Endothelial cell (in vitro differentiated cells): Measurements from ENCODE around the gene P3H4. TPM values are rescaled to one million over a fixed set of nuclear protein-coding genes. Genes with fewer than 3 reads are reported as not detected.
A peak's percentile ranks its signal among the peaks of the same experiment; 100 is the strongest.

Experiments used
- DNase-seq: peaks from one replicate; pipeline ENCODE4 v3.0.0; 2021; ENCODE audit warnings: low spot score
- H3K27ac Mint-ChIP-seq: one replicate; pipeline ENCODE4 v1.8.0; 2021; ENCODE audit warnings: mixed read lengths, inconsistent platforms; ENCODE audit not compliant: unreplicated experiment
- H3K27me3 Mint-ChIP-seq: one replicate; pipeline ENCODE4 v1.8.0; 2021; ENCODE audit warnings: mild to moderate bottlenecking, moderate library complexity, mixed read lengths, inconsistent platforms; ENCODE audit not compliant: unreplicated experiment
- H3K36me3 Mint-ChIP-seq: one replicate; pipeline ENCODE4 v1.8.0; 2021; ENCODE audit warnings: mild to moderate bottlenecking, low read depth, mixed read lengths, inconsistent platforms; ENCODE audit not compliant: unreplicated experiment
- H3K4me1 Mint-ChIP-seq: one replicate; pipeline ENCODE4 v1.8.0; 2021; ENCODE audit warnings: mild to moderate bottlenecking, mixed read lengths, inconsistent platforms; ENCODE audit not compliant: unreplicated experiment
- H3K4me3 Mint-ChIP-seq: one replicate; pipeline ENCODE4 v1.8.0; 2021; ENCODE audit warnings: mild to moderate bottlenecking, mixed read lengths, inconsistent platforms; ENCODE audit not compliant: unreplicated experiment
- H3K9me3 Mint-ChIP-seq: one replicate; pipeline ENCODE4 v1.8.0; 2021; ENCODE audit warnings: mixed read lengths, inconsistent platforms; ENCODE audit not compliant: unreplicated experiment
- CTCF ChIP-seq: fragments of 200-600 bp; sonication (generic); IDR thresholded peaks from one replicate; pipeline ENCODE4 v1.5.0; 2021; ENCODE audit warnings: antibody characterized with exemption; ENCODE audit not compliant: unreplicated experiment
- total RNA-seq: library from RNA; stranded (reverse); fragmentation: NEBNext Ultra II Directional; extraction: Animal tissue kit (Norgen Biotek cat#: 25700); gene quantifications from one replicate; pipeline ENCODE4 v1.2.1, GENCODE V29; 2021; ENCODE audit not compliant: unreplicated experiment

P3H4 gene
- total RNA-seq, 1 donor from 2014 or later, result 22.6 TPM

DNA sequence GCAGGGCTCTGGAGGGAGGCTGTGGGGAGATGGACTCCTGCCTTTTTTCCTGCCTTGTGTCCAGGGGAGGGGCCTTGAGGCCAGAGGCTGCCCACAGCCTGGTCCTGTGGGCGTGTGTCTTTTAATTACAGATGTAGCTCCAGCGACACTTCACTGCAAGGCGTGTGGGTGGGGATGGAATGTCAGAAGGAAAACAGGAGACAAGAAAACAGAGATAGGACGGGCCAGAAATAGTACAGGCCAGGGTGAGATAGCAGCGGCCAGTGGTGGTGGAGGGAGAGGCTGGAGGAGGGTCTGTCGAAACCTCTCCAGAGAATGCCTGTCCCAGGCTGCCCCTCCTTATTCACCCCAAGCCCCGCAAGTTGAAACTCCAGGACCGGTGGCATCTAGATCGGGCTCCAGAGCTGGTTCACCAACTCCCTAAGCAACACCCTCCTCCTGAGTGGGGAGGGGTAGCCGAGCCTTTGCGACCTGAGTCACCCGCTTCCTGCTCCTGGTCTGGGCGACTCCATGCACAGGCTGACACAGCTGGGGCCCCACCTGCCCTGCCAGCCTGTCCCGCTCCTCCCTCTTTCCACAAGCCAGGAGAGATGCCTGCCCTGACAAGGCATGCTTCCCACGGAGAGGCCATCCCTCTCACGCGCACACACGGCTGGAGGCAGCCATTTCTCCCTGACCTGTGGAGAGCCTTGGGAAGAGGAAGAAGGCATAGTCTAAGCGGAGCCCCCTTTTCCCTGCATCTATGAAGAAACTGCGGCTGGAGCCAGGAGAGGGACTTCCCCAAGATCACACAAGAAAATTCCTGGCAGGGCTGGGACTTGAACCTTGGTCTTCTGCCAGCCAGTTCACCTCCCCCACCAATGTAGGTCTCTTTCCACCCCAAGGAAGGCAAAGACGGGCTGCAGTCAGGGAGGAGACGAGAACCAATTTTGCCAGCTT is 18.6 kb downstream of the P3H4 start:
- no peaks in the 10 kb centered on the region for H3K9me3 Mint-ChIP-seq
- H3K4me1 Mint-ChIP-seq, result peaks cover 25% of the 10 kb centered on the region
- H3K27ac Mint-ChIP-seq, result no peak overlapping the region
- H3K36me3 Mint-ChIP-seq, result no peaks in the 10 kb centered on the region
- TF ChIP-seq CTCF, result no peak
- DNase-seq, result no peak
- peaks cover 4% of the 10 kb centered on the region for H3K27me3 Mint-ChIP-seq
- no peak overlapping the region for H3K4me3 Mint-ChIP-seq

DNA sequence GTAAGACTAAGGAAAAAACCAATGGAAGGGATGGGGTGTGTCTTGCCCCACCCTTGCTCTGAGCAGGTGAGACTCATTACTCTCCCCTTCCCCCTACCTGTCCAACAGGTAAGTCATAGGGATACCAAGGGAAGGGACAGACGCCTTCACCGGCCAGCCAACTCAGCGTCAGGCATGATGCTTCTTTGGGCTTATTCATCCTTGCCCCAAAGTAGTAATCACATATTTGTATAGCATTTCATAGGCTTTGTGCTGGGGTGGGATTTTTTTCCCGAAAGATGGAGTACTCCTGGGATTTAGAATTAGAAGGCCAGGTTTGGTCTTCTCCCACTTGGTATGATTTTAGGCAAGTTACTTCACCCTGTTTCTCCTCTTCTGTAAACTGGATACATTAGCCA is 24.7 kb downstream of the P3H4 start:
- Mint-ChIP-seq H3K9me3 (no peaks in the 10 kb centered on the region), H3K4me3 (peak overlapping the region; percentile 91), H3K4me1 (peaks cover 32% of the 10 kb centered on the region), H3K36me3 (peaks cover 21% of the 10 kb centered on the region), H3K27me3 (peaks cover 9% of the 10 kb centered on the region), H3K27ac (peak overlapping the region; percentile 85)
- DNase-seq, result no peak
- no peak for TF ChIP-seq CTCF

GRCh38 chr17:41786227-41787020 is 25.3 kb downstream of the P3H4 start, which contains the start of gene JUP:
Gene JUP (minus strand): TSS chr17:41786711. CDS start chr17:41771854, 14,857 bp downstream.
- peak; percentile 95 for TF ChIP-seq CTCF
- H3K27ac Mint-ChIP-seq, result peak within 1 kb of the TSS; percentile 85
- peaks cover 33% of the 10 kb centered on the region for H3K4me1 Mint-ChIP-seq
- peaks cover 14% of the 10 kb centered on the region for H3K27me3 Mint-ChIP-seq
- no peaks in the 10 kb centered on the region for H3K9me3 Mint-ChIP-seq
- peak; percentile 100 for DNase-seq
- H3K4me3 Mint-ChIP-seq, result peak within 1 kb of the TSS; percentile 97
- H3K36me3 Mint-ChIP-seq, result peaks cover 27% of the 10 kb centered on the region

DNA sequence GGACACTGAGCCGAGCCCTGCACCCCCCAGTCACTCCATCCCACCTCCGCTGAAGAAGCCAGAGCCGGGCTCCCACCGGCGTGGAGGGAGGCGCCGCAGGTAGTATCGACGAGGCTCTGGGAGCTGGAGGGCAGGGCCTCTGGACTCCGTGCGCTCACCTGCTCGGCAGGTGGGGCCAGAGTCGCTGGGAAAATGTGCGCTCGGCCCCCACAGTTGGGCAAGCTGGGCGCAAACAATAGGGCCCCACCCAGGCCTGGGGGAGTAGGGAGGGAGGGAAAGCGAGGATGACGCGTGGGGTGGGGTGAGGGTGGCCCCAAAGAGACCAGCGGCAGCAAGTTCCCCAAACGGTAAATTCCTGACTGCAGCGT is 25.9 kb downstream of the P3H4 start:
- no peak for TF ChIP-seq CTCF
- peak overlapping the region; percentile 97 for H3K4me3 Mint-ChIP-seq
- H3K27me3 Mint-ChIP-seq, result peaks cover 16% of the 10 kb centered on the region
- H3K27ac Mint-ChIP-seq, result peak overlapping the region; percentile 82
- peaks cover 37% of the 10 kb centered on the region for H3K4me1 Mint-ChIP-seq
- peaks cover 28% of the 10 kb centered on the region for H3K36me3 Mint-ChIP-seq
- no peak for DNase-seq
- H3K9me3 Mint-ChIP-seq, result no peaks in the 10 kb centered on the region
